ENCODE measurements around the gene LOXL3. TPM values are rescaled to one million over a fixed set of nuclear protein-coding genes. Genes with fewer than 3 reads are reported as not detected.
A peak's percentile ranks its signal among the peaks of the same experiment; 100 is the strongest.
"Not testable (repeated sequence)": the region's sequence is repeated elsewhere in the genome, so short reads cannot be mapped to it uniquely, and the experiment has no call there.

The LOXL3 gene
- total RNA-seq, 1 experiment from 2014 or later = 3.2 TPM

- no peak for DNase-seq (ENCODE audit: low spot score)
Measured at GRCh38 chr2:74572178-74572925, 18.6 kb upstream of the LOXL3 start.

GRCh38 chr2:74571058-74571457 lies 17.3 kb upstream of the LOXL3 start:
- DNase-seq (ENCODE audit: low spot score) = no peak

- DNase-seq (ENCODE audit: low spot score) = no peak
Measured at GRCh38 chr2:74569686-74570085, 15.9 kb upstream of the LOXL3 start.

- peak; percentile 74 for DNase-seq (ENCODE audit: low spot score)
Measured at GRCh38 chr2:74567881-74568280, 14.1 kb upstream of the LOXL3 start.

GRCh38 chr2:74566754-74567085 lies 13.0 kb upstream of the LOXL3 start:
- peak; percentile 83 for DNase-seq (ENCODE audit: low spot score)

- DNase-seq (ENCODE audit: low spot score) = no peak
Measured at GRCh38 chr2:74566076-74566753, 12.5 kb upstream of the LOXL3 start.

- DNase-seq (ENCODE audit: low spot score) = peak; percentile 92
Measured at GRCh38 chr2:74564222-74564621, 10.5 kb upstream of the LOXL3 start.

GRCh38 chr2:74562126-74562775 lies 8.5 kb upstream of the LOXL3 start:
- peak; percentile 40 for DNase-seq (ENCODE audit: low spot score)

GRCh38 chr2:74561022-74561421 lies 7.3 kb upstream of the LOXL3 start:
- DNase-seq (ENCODE audit: low spot score) = not testable (repeated sequence)

- DNase-seq (ENCODE audit: low spot score) = peak; percentile 59
Measured at GRCh38 chr2:74560591-74560990, 6.8 kb upstream of the LOXL3 start.

GRCh38 chr2:74559912-74560311 lies 6.2 kb upstream of the LOXL3 start:
- DNase-seq (ENCODE audit: low spot score) = no peak

GRCh38 chr2:74558284-74559230 lies 4.8 kb upstream of the LOXL3 start:
- DNase-seq (ENCODE audit: low spot score) = no peak

- DNase-seq (ENCODE audit: low spot score) = no peak
Measured at GRCh38 chr2:74556831-74557370, 3.2 kb upstream of the LOXL3 start.

GRCh38 chr2:74556159-74556558 lies 2.4 kb upstream of the LOXL3 start:
- DNase-seq (ENCODE audit: low spot score) = no peak

- DNase-seq (ENCODE audit: low spot score) = no peak
Measured at GRCh38 chr2:74555610-74556103, 1.9 kb upstream of the LOXL3 start.

- DNase-seq (ENCODE audit: low spot score) = peak; percentile 41
Measured at GRCh38 chr2:74554820-74555531, 1.2 kb upstream of the LOXL3 start.

GRCh38 chr2:74552914-74553811 lies 579 bp downstream of the LOXL3 start:
- DNase-seq (ENCODE audit: low spot score) = no peak

GRCh38 chr2:74551942-74552913 lies 1.5 kb downstream of the LOXL3 start:
- no peak for DNase-seq (ENCODE audit: low spot score)
